ENCODE data around the gene RABGAP1. TPM values are rescaled to one million over a fixed set of nuclear protein-coding genes. Genes with fewer than 3 reads are reported as not detected.

RABGAP1 gene
- total and polyA plus RNA-seq, 2 experiments from 2014 or later, result 8.5 to 33.9 TPM

DNA sequence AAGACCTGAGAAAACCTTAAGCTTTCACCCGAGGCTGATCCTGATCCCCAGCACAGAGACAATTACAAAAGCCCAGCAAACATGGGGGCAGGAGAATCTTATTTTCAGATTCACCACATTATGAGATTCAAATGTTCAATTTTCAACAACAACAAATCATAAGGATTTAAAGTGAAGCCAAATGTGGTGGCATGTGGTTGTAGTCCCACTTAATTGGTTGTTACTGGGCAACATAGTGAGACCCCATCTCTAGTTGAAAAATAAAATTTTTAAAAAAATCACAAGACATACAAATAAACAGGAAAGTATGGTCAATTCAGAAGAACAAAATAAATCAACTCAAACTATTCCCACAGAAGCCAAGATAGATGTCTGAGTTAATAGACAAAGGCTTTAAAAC lies 3.9 kb upstream of the RABGAP1 start:
- Mint-ChIP-seq H3K9me3 (no peaks in the 10 kb centered on the region), H3K4me1 (peaks cover 18% of the 10 kb centered on the region), H3K36me3 (ENCODE audit: low read depth) (peaks cover 21% of the 10 kb centered on the region), H3K27me3 (ENCODE audit: insufficient read depth, low read depth, poor library complexity) (peaks cover 6% of the 10 kb centered on the region), H3K27ac (no peak overlapping the region), H3K4me3 (no peak overlapping the region)
- H3K4me2 ChIP-seq, result no peak overlapping the region
- H3F3A ChIP-seq (replicated peaks; ENCODE audit: low read depth), result peaks cover 3% of the 10 kb centered on the region
- peaks cover 76% of the 10 kb centered on the region for H3K79me2 ChIP-seq (replicated peaks; ENCODE audit: insufficient read depth)
- peaks cover 13% of the 10 kb centered on the region for H4K20me1 ChIP-seq (replicated peaks; ENCODE audit: insufficient read depth)
- H3K36me3 ChIP-seq (ENCODE audit: insufficient read depth), result peaks cover 4% of the 10 kb centered on the region; the same call in 1 of the 2 replicates
- DNase-seq (ENCODE audit: low spot score) (no peak), ATAC-seq (no peak)
- H3K27ac ChIP-seq (ENCODE audit: low read depth), result no peak overlapping the region
- no peaks in the 10 kb centered on the region for H3K27me3 ChIP-seq (ENCODE audit: insufficient read depth)
- H3K4me3 ChIP-seq, result no peak overlapping the region
- H3K4me1 ChIP-seq (ENCODE audit: insufficient read depth), result peaks cover 7% of the 10 kb centered on the region
- H2AFZ ChIP-seq, result no peak overlapping the region
- no peak for TF ChIP-seq POLR2AphosphoS5 (IDR thresholded peaks at IDR 0.05; ENCODE audit: low read depth)
- TF ChIP-seq, protein P1, sequence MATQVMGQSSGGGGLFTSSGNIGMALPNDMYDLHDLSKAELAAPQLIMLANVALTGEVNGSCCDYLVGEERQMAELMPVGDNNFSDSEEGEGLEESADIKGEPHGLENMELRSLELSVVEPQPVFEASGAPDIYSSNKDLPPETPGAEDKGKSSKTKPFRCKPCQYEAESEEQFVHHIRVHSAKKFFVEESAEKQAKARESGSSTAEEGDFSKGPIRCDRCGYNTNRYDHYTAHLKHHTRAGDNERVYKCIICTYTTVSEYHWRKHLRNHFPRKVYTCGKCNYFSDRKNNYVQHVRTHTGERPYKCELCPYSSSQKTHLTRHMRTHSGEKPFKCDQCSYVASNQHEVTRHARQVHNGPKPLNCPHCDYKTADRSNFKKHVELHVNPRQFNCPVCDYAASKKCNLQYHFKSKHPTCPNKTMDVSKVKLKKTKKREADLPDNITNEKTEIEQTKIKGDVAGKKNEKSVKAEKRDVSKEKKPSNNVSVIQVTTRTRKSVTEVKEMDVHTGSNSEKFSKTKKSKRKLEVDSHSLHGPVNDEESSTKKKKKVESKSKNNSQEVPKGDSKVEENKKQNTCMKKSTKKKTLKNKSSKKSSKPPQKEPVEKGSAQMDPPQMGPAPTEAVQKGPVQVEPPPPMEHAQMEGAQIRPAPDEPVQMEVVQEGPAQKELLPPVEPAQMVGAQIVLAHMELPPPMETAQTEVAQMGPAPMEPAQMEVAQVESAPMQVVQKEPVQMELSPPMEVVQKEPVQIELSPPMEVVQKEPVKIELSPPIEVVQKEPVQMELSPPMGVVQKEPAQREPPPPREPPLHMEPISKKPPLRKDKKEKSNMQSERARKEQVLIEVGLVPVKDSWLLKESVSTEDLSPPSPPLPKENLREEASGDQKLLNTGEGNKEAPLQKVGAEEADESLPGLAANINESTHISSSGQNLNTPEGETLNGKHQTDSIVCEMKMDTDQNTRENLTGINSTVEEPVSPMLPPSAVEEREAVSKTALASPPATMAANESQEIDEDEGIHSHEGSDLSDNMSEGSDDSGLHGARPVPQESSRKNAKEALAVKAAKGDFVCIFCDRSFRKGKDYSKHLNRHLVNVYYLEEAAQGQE (IDR thresholded peaks at IDR 0.05; ENCODE audit: unreplicated experiment), result no peak
- TF ChIP-seq NANOG (IDR thresholded peaks at IDR 0.05; ENCODE audit: borderline replicate concordance), result no peak
- TF ChIP-seq, protein P2, sequence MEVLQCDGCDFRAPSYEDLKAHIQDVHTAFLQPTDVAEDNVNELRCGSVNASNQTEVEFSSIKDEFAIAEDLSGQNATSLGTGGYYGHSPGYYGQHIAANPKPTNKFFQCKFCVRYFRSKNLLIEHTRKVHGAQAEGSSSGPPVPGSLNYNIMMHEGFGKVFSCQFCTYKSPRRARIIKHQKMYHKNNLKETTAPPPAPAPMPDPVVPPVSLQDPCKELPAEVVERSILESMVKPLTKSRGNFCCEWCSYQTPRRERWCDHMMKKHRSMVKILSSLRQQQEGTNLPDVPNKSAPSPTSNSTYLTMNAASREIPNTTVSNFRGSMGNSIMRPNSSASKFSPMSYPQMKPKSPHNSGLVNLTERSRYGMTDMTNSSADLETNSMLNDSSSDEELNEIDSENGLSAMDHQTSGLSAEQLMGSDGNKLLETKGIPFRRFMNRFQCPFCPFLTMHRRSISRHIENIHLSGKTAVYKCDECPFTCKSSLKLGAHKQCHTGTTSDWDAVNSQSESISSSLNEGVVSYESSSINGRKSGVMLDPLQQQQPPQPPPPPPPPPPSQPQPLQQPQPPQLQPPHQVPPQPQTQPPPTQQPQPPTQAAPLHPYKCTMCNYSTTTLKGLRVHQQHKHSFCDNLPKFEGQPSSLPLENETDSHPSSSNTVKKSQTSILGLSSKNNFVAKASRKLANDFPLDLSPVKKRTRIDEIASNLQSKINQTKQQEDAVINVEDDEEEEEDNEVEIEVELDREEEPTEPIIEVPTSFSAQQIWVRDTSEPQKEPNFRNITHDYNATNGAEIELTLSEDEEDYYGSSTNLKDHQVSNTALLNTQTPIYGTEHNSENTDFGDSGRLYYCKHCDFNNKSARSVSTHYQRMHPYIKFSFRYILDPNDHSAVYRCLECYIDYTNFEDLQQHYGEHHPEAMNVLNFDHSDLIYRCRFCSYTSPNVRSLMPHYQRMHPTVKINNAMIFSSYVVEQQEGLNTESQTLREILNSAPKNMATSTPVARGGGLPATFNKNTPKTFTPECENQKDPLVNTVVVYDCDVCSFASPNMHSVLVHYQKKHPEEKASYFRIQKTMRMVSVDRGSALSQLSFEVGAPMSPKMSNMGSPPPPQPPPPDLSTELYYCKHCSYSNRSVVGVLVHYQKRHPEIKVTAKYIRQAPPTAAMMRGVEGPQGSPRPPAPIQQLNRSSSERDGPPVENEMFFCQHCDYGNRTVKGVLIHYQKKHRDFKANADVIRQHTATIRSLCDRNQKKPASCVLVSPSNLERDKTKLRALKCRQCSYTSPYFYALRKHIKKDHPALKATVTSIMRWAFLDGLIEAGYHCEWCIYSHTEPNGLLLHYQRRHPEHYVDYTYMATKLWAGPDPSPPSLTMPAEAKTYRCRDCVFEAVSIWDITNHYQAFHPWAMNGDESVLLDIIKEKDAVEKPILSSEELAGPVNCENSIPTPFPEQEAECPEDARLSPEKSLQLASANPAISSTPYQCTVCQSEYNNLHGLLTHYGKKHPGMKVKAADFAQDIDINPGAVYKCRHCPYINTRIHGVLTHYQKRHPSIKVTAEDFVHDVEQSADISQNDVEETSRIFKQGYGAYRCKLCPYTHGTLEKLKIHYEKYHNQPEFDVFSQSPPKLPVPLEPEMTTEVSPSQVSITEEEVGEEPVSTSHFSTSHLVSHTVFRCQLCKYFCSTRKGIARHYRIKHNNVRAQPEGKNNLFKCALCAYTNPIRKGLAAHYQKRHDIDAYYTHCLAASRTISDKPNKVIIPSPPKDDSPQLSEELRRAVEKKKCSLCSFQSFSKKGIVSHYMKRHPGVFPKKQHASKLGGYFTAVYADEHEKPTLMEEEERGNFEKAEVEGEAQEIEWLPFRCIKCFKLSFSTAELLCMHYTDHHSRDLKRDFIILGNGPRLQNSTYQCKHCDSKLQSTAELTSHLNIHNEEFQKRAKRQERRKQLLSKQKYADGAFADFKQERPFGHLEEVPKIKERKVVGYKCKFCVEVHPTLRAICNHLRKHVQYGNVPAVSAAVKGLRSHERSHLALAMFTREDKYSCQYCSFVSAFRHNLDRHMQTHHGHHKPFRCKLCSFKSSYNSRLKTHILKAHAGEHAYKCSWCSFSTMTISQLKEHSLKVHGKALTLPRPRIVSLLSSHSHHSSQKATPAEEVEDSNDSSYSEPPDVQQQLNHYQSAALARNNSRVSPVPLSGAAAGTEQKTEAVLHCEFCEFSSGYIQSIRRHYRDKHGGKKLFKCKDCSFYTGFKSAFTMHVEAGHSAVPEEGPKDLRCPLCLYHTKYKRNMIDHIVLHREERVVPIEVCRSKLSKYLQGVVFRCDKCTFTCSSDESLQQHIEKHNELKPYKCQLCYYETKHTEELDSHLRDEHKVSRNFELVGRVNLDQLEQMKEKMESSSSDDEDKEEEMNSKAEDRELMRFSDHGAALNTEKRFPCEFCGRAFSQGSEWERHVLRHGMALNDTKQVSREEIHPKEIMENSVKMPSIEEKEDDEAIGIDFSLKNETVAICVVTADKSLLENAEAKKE (CRISPR knock-in tag; IDR thresholded peaks at IDR 0.05), result no peak
- TF ChIP-seq, protein P3, sequence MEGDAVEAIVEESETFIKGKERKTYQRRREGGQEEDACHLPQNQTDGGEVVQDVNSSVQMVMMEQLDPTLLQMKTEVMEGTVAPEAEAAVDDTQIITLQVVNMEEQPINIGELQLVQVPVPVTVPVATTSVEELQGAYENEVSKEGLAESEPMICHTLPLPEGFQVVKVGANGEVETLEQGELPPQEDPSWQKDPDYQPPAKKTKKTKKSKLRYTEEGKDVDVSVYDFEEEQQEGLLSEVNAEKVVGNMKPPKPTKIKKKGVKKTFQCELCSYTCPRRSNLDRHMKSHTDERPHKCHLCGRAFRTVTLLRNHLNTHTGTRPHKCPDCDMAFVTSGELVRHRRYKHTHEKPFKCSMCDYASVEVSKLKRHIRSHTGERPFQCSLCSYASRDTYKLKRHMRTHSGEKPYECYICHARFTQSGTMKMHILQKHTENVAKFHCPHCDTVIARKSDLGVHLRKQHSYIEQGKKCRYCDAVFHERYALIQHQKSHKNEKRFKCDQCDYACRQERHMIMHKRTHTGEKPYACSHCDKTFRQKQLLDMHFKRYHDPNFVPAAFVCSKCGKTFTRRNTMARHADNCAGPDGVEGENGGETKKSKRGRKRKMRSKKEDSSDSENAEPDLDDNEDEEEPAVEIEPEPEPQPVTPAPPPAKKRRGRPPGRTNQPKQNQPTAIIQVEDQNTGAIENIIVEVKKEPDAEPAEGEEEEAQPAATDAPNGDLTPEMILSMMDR (conservative IDR thresholded peaks at IDR 0.05; ENCODE audit: low read depth in 2 of 2), result no peak
- no peak for TF ChIP-seq JUNB (IDR thresholded peaks at IDR 0.05; ENCODE audit: unreplicated experiment)
- no peak for TF ChIP-seq ZNF331 (CRISPR knock-in tag; IDR thresholded peaks at IDR 0.05; ENCODE audit: low read depth)
- TF ChIP-seq, protein P4, sequence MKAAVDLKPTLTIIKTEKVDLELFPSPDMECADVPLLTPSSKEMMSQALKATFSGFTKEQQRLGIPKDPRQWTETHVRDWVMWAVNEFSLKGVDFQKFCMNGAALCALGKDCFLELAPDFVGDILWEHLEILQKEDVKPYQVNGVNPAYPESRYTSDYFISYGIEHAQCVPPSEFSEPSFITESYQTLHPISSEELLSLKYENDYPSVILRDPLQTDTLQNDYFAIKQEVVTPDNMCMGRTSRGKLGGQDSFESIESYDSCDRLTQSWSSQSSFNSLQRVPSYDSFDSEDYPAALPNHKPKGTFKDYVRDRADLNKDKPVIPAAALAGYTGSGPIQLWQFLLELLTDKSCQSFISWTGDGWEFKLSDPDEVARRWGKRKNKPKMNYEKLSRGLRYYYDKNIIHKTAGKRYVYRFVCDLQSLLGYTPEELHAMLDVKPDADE (IDR thresholded peaks at IDR 0.05), result no peak
- TF ChIP-seq STAT1 (IDR thresholded peaks at IDR 0.05; ENCODE audit: unreplicated experiment), result no peak
- no peak for TF ChIP-seq CREB1 (CRISPR knock-in tag; IDR thresholded peaks at IDR 0.05; ENCODE audit: low read depth)
- TF ChIP-seq ZNF114 (CRISPR knock-in tag; IDR thresholded peaks at IDR 0.05), result no peak
- TF ChIP-seq EZH2phosphoT487 (IDR thresholded peaks at IDR 0.05; ENCODE audit: unreplicated experiment), result no peak
- no peak for TF ChIP-seq EZH2 (IDR thresholded peaks at IDR 0.05; ENCODE audit: low read depth, unreplicated experiment)
- no peaks in the 10 kb centered on the region for H3K9me2 ChIP-seq (ENCODE audit: insufficient read depth)

All from GM23338 (cell line).